T-helper 1 cell treated with Interleukin-12 subunit alpha and Interleukin-12 subunit beta and Interleukin-4 antibody, amounts not matched to agents 30 ng/mL and 1 ng/mL, for 36 hours (primary cell): ENCODE data around the gene LYPD1. TPM values are rescaled to one million over a fixed set of nuclear protein-coding genes. Genes with fewer than 3 reads are reported as not detected.

ENCODE experiments used
- intact Hi-C: fragments of 100-400 bp; cut with micrococcal nuclease; formaldehyde crosslinking; loops from one replicate; pipeline ENCODE4 v1.15.1; 2024
- total RNA-seq: library from RNA; stranded (reverse); gene quantifications from 2 replicates; pipeline ENCODE4 v1.2.3, GENCODE V29; 2022

Gene LYPD1
- total RNA-seq, 1 donor from 2014 or later: not detected

DNA sequence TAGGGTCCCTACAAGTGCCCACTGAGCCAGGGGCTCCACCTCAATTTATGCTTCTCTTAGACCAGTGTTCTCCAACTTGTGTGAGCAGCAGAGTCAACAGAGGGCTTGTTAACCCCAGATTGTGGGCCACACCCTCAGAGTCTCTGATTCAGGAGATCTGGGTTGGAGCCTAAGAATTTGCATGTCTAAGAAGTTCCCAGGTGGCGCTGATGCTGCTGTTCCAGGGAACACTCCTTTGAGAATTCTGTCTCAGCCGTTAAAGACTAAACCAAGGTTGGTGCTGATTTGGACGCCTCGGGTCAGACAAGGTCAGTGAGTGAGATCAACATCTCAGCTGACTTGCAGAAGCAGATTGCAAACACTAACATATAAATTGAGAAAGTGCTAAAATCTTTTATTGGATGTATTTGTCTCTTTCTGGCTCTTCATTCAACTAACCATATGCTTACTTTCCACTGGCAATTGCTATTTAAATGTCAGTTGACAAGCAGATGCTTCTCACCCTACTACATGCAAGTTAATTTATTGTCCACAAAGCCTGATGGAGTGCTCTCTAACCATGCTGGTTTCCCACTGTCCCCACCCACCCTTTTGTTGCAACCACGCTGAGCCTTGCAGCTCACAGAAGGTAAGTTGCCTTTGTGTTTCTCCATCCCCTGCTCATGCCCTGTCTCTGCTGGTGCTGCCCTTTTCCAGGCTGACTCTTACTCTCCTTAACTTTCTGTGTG lies 31.5 kb downstream of the LYPD1 start:
- intact Hi-C loops: no loop called here

- intact Hi-C loops: no loop called here
Measured at GRCh38 chr2:132636346-132636745, 33.7 kb downstream of the LYPD1 start.

DNA sequence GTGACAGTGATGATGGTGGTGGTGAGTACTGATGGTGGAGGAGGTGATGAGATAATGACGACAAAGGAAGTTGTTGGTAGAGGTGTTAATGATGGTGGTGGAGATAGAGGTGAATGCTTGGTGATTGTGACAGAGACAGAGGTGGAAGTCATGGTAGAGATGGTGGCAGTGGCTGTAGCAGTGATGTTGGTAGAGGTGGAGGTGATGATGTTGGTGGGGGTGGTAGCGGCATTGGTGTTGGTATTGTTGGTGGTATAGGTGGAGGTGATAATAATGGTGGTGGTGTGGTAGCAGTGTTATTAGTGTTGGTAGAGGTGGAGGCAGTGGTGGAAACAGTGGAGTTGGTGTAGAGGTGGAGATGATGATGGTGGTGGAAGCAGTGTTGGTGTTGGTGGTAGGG lies 36.4 kb downstream of the LYPD1 start:
- intact Hi-C loops: no loop called here

- intact Hi-C loops: no loop called here
Measured at GRCh38 chr2:132632000-132632649, 37.9 kb downstream of the LYPD1 start.

GRCh38 chr2:132627536-132627935 lies 42.5 kb downstream of the LYPD1 start:
- intact Hi-C loops: no loop called here

DNA sequence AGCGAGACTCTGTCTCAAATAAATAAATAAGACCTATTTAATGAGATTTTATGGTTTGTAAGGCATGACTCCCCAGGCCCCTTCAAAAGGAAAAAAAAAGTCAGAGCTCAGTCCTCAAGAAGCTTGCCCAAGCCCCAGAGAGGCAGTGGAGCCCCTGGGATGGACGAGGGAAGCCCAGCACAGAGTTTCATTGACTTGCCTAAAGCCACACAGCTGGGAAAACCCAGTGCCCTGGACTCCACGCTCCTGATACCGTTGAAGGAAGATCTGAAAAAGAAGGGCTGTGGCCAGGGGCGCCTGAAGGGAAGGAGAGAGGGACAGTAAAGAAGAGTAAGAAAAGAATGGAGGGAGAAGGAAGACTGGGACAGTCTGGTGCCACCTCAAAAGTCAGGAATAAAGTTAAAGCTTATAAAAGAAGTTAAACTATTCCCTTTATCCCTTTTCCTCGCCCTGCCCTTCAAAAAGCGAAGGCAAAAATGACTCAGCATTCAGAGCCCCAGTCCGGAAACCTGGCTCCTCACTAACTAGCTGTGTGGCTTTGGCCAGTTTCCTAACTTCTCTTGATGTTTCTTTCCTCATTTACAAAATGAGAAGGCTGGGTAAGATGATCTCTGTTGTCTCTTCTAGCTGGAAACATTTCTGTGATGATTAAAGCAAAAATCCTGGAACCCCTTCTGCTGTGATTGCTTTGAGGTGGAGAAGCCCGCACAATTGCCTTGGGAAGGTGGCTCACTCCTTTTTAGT lies 46.7 kb downstream of the LYPD1 start:
- intact Hi-C loops: no loop called here

DNA sequence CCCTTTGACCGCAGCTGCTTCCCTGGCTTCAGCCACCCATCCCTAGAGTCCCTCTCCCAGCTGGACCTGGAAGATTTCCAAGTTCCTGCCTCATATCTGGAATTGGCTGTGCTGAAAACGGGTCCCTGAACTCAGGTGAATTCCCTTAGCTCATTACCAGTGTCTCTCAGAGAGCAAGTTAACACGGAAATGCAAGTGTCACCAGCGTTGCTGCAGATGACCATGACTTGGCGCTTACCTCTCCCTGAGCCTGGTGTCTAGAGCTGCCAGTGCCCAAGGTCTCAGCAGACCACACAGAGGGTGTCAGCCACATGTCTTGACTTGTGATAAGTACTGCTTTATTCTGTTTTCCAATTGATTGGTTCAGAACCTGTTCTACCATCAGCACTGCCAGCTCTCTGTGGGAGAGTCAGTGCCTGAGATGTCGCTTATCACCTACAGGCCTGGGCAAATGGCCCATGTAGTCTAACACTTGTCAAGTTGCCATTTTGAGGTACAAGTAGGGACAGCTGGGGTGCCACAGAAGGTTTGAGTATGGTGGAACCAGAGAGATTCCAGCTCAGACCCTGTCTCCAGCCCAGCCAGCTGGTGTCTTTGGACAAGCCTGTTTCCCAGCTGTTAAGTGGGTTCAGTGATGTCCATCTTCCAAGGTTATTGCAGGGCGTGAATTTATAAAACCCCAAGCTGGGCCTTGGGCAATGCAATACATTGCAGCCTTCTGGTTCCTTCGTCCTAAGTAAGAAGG lies 48.7 kb downstream of the LYPD1 start:
- intact Hi-C loops: no loop called here

- intact Hi-C loops: no loop called here
Measured at GRCh38 chr2:132620115-132620514, 49.9 kb downstream of the LYPD1 start.

- intact Hi-C loops: no loop called here
Measured at GRCh38 chr2:132618734-132619133, 51.3 kb downstream of the LYPD1 start.

DNA sequence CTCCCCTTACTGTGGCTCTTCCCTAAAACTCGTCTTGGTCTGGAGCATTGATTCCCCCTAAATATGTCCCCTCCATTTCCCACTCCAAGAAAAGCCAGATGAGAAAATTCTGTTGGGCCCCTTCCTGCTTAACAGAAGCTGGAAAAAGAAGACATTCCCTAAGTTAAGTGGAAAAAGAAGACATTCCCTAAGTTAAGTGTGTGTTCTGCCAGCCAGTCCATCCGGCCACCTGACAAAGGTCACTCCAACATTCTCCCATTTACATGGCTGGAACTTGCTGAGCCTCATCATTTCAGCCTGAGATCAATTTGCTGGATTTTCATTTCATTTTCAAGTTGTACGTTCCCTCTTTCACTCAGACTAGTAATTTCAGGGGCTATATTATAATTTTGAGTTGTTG lies 52.0 kb downstream of the LYPD1 start:
- intact Hi-C loops: no loop called here

GRCh38 chr2:132615329-132616085 lies 54.5 kb downstream of the LYPD1 start:
- intact Hi-C loops: no loop called here

GRCh38 chr2:132611719-132612118 lies 58.3 kb downstream of the LYPD1 start:
- intact Hi-C loops: no loop called here

- intact Hi-C loops: no loop called here
Measured at GRCh38 chr2:132609101-132609890, 60.7 kb downstream of the LYPD1 start.

- intact Hi-C loops: no loop called here
Measured at GRCh38 chr2:132608311-132608710, 61.7 kb downstream of the LYPD1 start.

- intact Hi-C loops: no loop called here
Measured at GRCh38 chr2:132607426-132608090, 62.4 kb downstream of the LYPD1 start.

DNA sequence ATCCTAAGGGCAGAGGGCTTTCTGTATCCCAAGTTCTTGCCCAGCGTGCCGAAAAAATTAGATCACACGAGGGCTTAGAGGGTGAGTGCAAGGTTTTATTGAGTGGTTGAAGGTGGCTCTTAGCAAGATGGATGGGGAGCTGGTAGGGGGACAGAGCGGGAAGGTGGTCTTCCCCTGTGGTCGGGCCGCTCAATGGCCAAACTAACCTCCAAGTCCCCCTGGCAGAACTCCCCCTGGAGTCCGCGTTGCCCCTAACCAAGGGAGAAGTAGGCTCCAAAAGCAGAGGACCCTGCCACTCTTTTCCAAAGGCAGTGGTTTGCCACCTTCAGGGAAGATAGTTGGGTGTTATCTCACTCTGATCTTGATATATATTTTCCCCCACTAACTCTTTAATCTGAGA lies 63.4 kb downstream of the LYPD1 start:
- intact Hi-C loops: no loop called here

- intact Hi-C loops: no loop called here
Measured at GRCh38 chr2:132605236-132606180, 64.5 kb downstream of the LYPD1 start.

DNA sequence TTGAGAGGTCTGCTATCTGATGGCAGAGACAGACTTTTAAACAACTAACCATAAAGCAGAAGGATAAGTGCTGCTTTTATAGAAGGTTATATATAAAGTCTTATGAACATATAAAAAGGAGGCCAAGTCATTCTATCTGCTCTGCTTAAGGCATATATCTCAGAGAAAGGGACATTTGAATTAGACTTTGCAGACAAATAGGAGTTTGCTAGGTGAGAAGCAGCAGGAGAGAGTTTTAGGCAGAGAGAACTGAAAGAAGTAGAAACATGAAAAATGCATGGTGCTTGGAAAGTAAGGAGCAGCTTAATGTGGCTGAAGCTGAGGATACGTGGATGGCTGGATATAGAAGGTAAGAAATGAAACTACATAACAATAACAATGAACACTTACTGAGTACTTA lies 65.4 kb downstream of the LYPD1 start:
- intact Hi-C loops: no loop called here
